ENCODE data around the gene SLC35C1. TPM values are rescaled to one million over a fixed set of nuclear protein-coding genes. Genes with fewer than 3 reads are reported as not detected.

Gene SLC35C1
- total and polyA plus RNA-seq, 2 of the 8 experiments (the other 6 are each of a cell fraction or from before 2014, with no cell fraction given) = 4.6 to 10.6 TPM

DNA sequence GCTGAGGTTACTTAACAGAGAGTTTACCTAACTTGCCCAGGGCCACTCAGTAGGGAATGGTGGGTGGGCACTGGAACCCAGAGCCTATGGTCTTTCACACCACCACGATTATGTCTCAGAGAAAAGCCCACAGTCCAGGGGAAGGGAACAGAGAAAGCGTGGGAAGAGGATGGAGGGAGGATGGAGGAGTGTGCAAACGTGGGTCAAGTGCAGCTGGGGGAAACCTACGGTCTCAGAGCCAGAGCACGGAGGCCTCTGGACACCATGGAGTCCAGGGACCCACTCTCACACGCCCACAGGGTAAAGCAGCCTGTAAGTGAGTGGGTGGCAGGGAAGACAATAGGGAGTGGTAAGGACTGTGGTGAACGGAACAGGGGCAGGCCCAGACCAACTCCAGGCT lies 47.3 kb upstream of the SLC35C1 start:
- Histone ChIP-seq H4K20me1 (replicated peaks in 1 of 2; ENCODE audit: control insufficient read depth in 1 of 2, insufficient read depth in 2 of 2, low read length in 2 of 2) (no peaks in the 10 kb centered on the region), H2AFZ (ENCODE audit: low read length) (0 out of 2 replicates have a peak overlapping the region, but pooled peaks have one; percentile 2), H3K4me1 (replicated peaks in 1 of 4; ENCODE audit: control insufficient read depth in 3 of 4, insufficient read depth in 4 of 4, low read length in 3 of 4) (peaks cover 0 to 6% (median under 1%) of the 10 kb centered on the region in 4 experiments; a peak in 5 of 7 replicates), H3K23ac (ENCODE audit: insufficient read length) (no peak overlapping the region), H3K14ac (ENCODE audit: insufficient read length) (no peak overlapping the region), H3K9ac (replicated peaks in 1 of 4; ENCODE audit: extremely low read depth in 1 of 4, low read depth in 3 of 4, low read length in 3 of 4) (no peak overlapping the region), H3K4ac (replicated peaks; ENCODE audit: insufficient read length, low read depth, low read length) (no peak overlapping the region), H4K5ac (ENCODE audit: insufficient read length, low read depth, low read length) (no peak overlapping the region), H4K91ac (replicated peaks; ENCODE audit: insufficient read length, low read length) (no peak overlapping the region), H3K56ac (replicated peaks; ENCODE audit: insufficient read length, low read depth, low read length) (no peak overlapping the region), H2AK5ac (ENCODE audit: low read depth, low read length) (peak overlapping the region; percentile 13; the same call in 1 of the 2 replicates), H3K79me2 (ENCODE audit: control insufficient read depth in 1 of 2, insufficient read depth in 2 of 2, low read length in 2 of 2) (no peaks in the 10 kb centered on the region), H3K23me2 (ENCODE audit: low read depth, low read length) (no peaks in the 10 kb centered on the region), H3K4me2 (ENCODE audit: insufficient read depth in 1 of 2, low read depth in 2 of 2, low read length in 2 of 2) (no peak overlapping the region), H2BK20ac (ENCODE audit: low read length) (no peak overlapping the region), H3K27me3 (replicated peaks in 1 of 4; ENCODE audit: control insufficient read depth in 3 of 4, extremely low read depth in 1 of 4, insufficient read depth in 3 of 4, low read length in 3 of 4) (no peaks in the 10 kb centered on the region; a peak in 1 of 7 replicates), H2BK5ac (ENCODE audit: low read depth, low read length) (0 out of 2 replicates have a peak overlapping the region, but pooled peaks have one; percentile 10), H3K18ac (ENCODE audit: extremely low read depth, low read length) (no peak overlapping the region), H2BK120ac (replicated peaks; ENCODE audit: low read depth, low read length) (no peak overlapping the region), H2BK15ac (ENCODE audit: low read length) (peak overlapping the region; percentile 31; the same call in 1 of the 2 replicates), H3K4me3 (ENCODE audit: extremely low read depth in 1 of 4, insufficient read depth in 2 of 4, low read depth in 3 of 4, low read length in 4 of 4) (no peak overlapping the region), H2BK12ac (ENCODE audit: low read depth, low read length) (no peak overlapping the region), H3K79me1 (ENCODE audit: low read depth, low read length) (no peaks in the 10 kb centered on the region), H4K8ac (ENCODE audit: extremely low read depth, insufficient read depth, low read length) (no peak overlapping the region), H3K36me3 (ENCODE audit: control insufficient read depth in 2 of 4, insufficient read depth in 4 of 4, low read length in 3 of 4) (no peaks in the 10 kb centered on the region), H3K9me3 (ENCODE audit: insufficient read depth in 2 of 2, low read depth in 1 of 2, low read length in 1 of 2) (no peaks in the 10 kb centered on the region), H3K27ac (ENCODE audit: low read depth, low read length) (no peak overlapping the region)
- no peak for TF ChIP-seq SIN3A (conservative IDR thresholded peaks at IDR 0.05 in 1 of 2, IDR thresholded peaks at IDR 0.05 in 1 of 2; ENCODE audit: low read depth in 1 of 2, low read length in 2 of 2)
- no peak for TF ChIP-seq FOSL1 (IDR thresholded peaks at IDR 0.05; ENCODE audit: insufficient read depth, low read depth, low read length)
- no peak for TF ChIP-seq CBX8 (IDR thresholded peaks at IDR 0.05; ENCODE audit: borderline replicate concordance, low read depth, low read length)
- FAIRE-seq (no peak), DNase-seq (ENCODE audit: low read depth in 1 of 2, low spot score in 2 of 2) (no peak)
- POLR2A ChIA-PET (ENCODE audit: partially characterized antibody) = interaction anchor here (0.8 kb wide), 1 partner anchor 14 kb away, joined by 4 read pairs; no protein-coding TSS in a partner anchor
- 71% methylated on average over 7 of the region's 7 CpGs; no CpG with 5 or more reads in 1 of the 2 experiments for WGBS, 2 experiments (ENCODE audit: extremely low coverage in 1 of 2, insufficient coverage in 1 of 2, insufficient read length in 1 of 2, insufficient replicate concordance in 2 of 2, low coverage in 1 of 2, low lambda C conversion rate in 2 of 2, missing lambda C conversion rate in 1 of 2)
- CTCF ChIA-PET (ENCODE audit: partially characterized antibody) = interaction anchor here (1.2 to 7.7 kb wide), 3 partner anchors 10 to 386 kb away, joined by 3 to 85 read pairs (median 4); no protein-coding TSS in a partner anchor

Data from H1 (cell line).